A673 (cell line): ENCODE results near the gene STRBP. TPM values are rescaled to one million over a fixed set of nuclear protein-coding genes. Genes with fewer than 3 reads are reported as not detected.

ENCODE experiments used
- BruUV-seq: library from RNA; stranded (reverse); fragments of 400-500 nt; replicated peaks from 2 replicates; lab custom pipeline; 2021; lab: Mats Ljungman, UMichigan
- CTCF ChIA-PET: fragments of 300-600 bp; sonication (Branson Sonifier 250); formaldehyde crosslinking; loops from one replicate; lab custom pipeline; 2022; ENCODE audit warnings: antibody characterized with exemption; lab: Charles Lee
- POLR2A ChIA-PET: fragments of 300-600 bp; sonication (Branson Sonifier 250); formaldehyde crosslinking; loops from one replicate; lab custom pipeline; 2022; ENCODE audit warnings: antibody characterized with exemption; ENCODE audit not compliant: low non-redundant PET; lab: Charles Lee
- DNase-seq: peaks from one replicate; pipeline ENCODE4 v3.0.0-alpha.2; 2015; ENCODE audit warnings: low spot score
- H3K27ac ChIP-seq: fragments of 200-600 bp; sonication (generic); 2 replicates; pipeline ENCODE4 v1.5.1; 2016; ENCODE audit warnings: mixed run types, low read depth, mild to moderate bottlenecking, mixed read lengths, antibody characterized with exemption, low read length; ENCODE audit not compliant: poor library complexity, severe bottlenecking
- H3K27me3 ChIP-seq: fragments of 200-600 bp; sonication (generic); replicated peaks from 2 replicates; pipeline ENCODE4 v1.6.1; 2017; ENCODE audit warnings: mixed run types, low read depth, mild to moderate bottlenecking, mixed read lengths, antibody characterized with exemption, low read length; ENCODE audit not compliant: insufficient read depth, poor library complexity
- H3K36me3 ChIP-seq: fragments of 200-600 bp; sonication (generic); 2 replicates; pipeline ENCODE4 v1.6.1; 2016; ENCODE audit warnings: mixed run types, mild to moderate bottlenecking, mixed read lengths, antibody characterized with exemption, low read length; ENCODE audit not compliant: insufficient read depth, poor library complexity, severe bottlenecking
- H3K4me1 ChIP-seq: fragments of 200-600 bp; sonication (generic); 2 replicates; pipeline ENCODE4 v1.6.1; 2017; ENCODE audit warnings: mixed run types, mild to moderate bottlenecking, mixed read lengths, antibody characterized with exemption, low read length; ENCODE audit not compliant: insufficient read depth, poor library complexity, severe bottlenecking
- H3K4me3 ChIP-seq: fragments of 200-600 bp; sonication (generic); 2 replicates; pipeline ENCODE4 v1.5.1; 2016; ENCODE audit warnings: low read depth, mixed run types, mild to moderate bottlenecking, mixed read lengths, low read length; ENCODE audit not compliant: poor library complexity, severe bottlenecking
- H3K9me3 ChIP-seq: fragments of 200-600 bp; sonication (generic); 2 replicates; pipeline ENCODE4 v1.6.1; 2016; ENCODE audit warnings: mixed run types, low read depth, mild to moderate bottlenecking, mixed read lengths, antibody characterized with exemption, low read length; ENCODE audit not compliant: poor library complexity, severe bottlenecking
- CTCF ChIP-seq: fragments of 300-800, 200-600 bp; sonication (generic); conservative IDR thresholded peaks from 2 replicates; pipeline ENCODE4 v1.5.1; 2017; ENCODE audit warnings: low read depth, mild to moderate bottlenecking, antibody characterized with exemption, low read length, moderate library complexity, mixed read lengths
- EZH2 ChIP-seq: fragments of 200-600 bp; sonication (generic); IDR thresholded peaks from 2 replicates; pipeline ENCODE4 v1.6.1; 2017; ENCODE audit warnings: borderline replicate concordance, low read depth, mild to moderate bottlenecking, mixed read lengths, antibody characterized with exemption, low read length; ENCODE audit not compliant: poor library complexity, severe bottlenecking
- intact Hi-C: fragments of 100-400 bp; cut with micrococcal nuclease; formaldehyde crosslinking; loops from one replicate; pipeline ENCODE4 v1.10.0; 2022; ENCODE audit not compliant: unreplicated experiment
- total RNA-seq: library from RNA; stranded (reverse); gene quantifications from 2 replicates; pipeline ENCODE4 v1.2.3, GENCODE V29; 2021

The STRBP gene
- total RNA-seq, 1 experiment from 2014 or later, result 79.4 TPM

GRCh38 chr9:123150708-123151503 is 117.5 kb downstream of the STRBP start:
- intact Hi-C loops, result no loop called here
- Histone ChIP-seq H3K4me1 (no peaks in the 10 kb centered on the region), H3K36me3 (peaks cover 8% of the 10 kb centered on the region), H3K27ac (no peak overlapping the region), H3K9me3 (peaks cover 5% of the 10 kb centered on the region), H3K27me3 (no peaks in the 10 kb centered on the region), H3K4me3 (no peak overlapping the region)
- no TSS peak for BruUV-seq
- POLR2A ChIA-PET, result no interaction called here
- TF ChIP-seq CTCF (no peak), EZH2 (no peak)
- CTCF ChIA-PET, result no interaction called here
- DNase-seq, result peak; percentile 10

GRCh38 chr9:123149067-123149466 is 119.3 kb downstream of the STRBP start:
- TF ChIP-seq CTCF (no peak), EZH2 (no peak)
- intact Hi-C loops, result no loop called here
- no peak overlapping the region for H3K27ac ChIP-seq
- no TSS peak for BruUV-seq
- peaks cover 5% of the 10 kb centered on the region for H3K9me3 ChIP-seq
- CTCF ChIA-PET, result no interaction called here
- peaks cover 8% of the 10 kb centered on the region for H3K36me3 ChIP-seq
- POLR2A ChIA-PET, result no interaction called here
- no peak for DNase-seq
- H3K27me3 ChIP-seq, result no peaks in the 10 kb centered on the region
- H3K4me1 ChIP-seq, result no peaks in the 10 kb centered on the region
- H3K4me3 ChIP-seq, result no peak overlapping the region

GRCh38 chr9:123138163-123138562 is 130.2 kb downstream of the STRBP start:
- peaks cover 13% of the 10 kb centered on the region for H3K36me3 ChIP-seq
- no peak for TF ChIP-seq CTCF
- no peak for TF ChIP-seq EZH2
- BruUV-seq, result no TSS peak
- intact Hi-C loops, result no loop called here
- CTCF ChIA-PET, result no interaction called here
- no peak overlapping the region for H3K27ac ChIP-seq
- H3K9me3 ChIP-seq, result no peaks in the 10 kb centered on the region
- H3K4me1 ChIP-seq, result no peaks in the 10 kb centered on the region
- DNase-seq, result no peak
- H3K27me3 ChIP-seq, result no peaks in the 10 kb centered on the region
- POLR2A ChIA-PET, result no interaction called here
- H3K4me3 ChIP-seq, result no peak overlapping the region
